HG03175 (cell line): ENCODE data around the gene WWTR1.

Source experiments
- ATAC-seq: cut with Tn5 transposase; IDR thresholded peaks from one replicate; pipeline ENCODE4 v1.9.1; 2021; ENCODE audit warnings: mild to moderate bottlenecking, moderate library complexity; ENCODE audit not compliant: unreplicated experiment

Gene WWTR1

DNA sequence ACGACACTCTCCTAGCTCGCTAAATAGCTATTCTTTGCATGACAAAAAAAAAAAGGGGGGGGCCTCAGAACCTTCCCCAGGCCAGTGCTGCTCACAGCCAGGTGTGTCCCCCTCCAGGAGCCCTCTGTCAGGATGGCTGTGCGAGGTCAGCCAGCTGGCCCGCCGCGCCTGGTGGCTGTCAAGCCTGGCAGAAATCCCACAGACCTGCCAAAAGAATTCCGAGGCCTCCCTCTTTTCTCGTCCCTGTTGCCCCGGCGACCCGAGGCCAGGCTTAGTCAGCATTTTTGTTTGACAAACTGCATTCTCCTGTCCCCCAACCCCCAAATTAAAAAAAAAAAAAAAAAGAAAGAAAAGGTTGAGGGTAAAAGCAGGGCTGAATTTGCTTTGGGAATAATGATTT is 121.4 kb downstream of the WWTR1 start:
- no peak for ATAC-seq

DNA sequence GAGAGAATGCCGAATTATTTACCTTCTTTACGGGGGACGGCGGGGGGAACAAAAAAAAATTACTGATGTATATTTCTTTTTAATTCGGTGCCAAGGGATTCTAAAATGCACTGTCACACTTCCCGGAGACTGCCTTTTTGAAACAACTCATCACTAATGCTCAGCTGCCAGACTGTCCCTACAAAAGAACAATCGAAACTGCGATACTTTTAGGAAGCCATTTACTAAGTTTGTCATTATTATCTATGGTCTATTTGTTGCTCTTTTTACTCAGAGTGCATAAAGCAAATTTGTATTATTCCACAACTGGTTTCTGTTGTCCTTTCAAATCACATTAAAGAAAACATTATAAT is 122.5 kb downstream of the WWTR1 start:
- ATAC-seq, result no peak

DNA sequence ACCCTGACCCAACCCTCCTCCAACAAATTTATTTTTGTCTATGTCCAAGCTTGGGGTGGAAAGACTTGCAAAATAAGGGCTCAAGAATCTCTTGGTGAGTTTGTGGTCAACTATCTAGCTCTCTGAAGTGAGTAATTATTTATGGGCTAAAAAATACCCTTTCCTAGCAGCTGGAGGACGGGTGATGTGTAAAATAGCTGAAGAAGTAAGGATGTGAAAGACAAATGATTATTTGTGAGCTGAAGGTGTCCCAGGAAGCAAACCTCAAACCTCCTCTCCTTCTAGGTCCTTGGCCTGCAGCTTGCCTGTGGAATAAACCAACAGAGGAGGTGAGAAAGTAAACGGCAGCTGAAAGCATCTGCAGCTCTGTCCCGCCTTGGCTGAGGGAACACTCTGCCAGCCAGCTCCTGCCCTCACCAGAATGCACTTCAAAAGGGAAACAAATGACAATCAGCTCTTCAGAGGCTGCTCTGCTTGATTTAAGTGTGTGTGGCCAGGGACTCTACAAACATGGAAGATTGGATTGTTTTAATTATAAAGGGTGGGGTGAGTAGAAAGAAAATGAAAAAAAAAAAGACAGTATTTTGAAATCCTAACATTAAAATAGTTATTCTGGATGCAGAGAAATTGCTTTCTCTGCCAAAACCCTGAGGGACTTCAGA is 123.0 kb downstream of the WWTR1 start:
- no peak for ATAC-seq

DNA sequence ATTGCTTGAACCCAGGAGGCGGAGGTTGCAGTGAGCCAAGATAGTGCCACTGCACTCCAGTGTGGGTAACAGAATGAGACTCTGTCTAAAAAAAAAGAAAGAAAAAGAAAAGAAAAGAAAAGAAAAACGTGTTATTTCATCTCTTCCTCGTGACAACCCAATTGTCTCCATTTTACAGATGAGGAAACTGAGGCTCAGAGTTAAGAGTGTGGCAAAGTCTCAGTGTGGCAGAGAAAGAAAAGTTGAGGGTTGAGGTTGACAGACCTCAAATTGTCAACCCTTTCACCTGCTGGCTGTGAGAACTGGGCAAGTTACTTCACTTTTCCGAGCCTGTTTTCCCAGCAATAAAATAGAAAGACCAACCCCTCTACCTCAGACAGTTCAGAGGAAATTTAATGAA is 123.7 kb downstream of the WWTR1 start:
- ATAC-seq, result no peak

DNA sequence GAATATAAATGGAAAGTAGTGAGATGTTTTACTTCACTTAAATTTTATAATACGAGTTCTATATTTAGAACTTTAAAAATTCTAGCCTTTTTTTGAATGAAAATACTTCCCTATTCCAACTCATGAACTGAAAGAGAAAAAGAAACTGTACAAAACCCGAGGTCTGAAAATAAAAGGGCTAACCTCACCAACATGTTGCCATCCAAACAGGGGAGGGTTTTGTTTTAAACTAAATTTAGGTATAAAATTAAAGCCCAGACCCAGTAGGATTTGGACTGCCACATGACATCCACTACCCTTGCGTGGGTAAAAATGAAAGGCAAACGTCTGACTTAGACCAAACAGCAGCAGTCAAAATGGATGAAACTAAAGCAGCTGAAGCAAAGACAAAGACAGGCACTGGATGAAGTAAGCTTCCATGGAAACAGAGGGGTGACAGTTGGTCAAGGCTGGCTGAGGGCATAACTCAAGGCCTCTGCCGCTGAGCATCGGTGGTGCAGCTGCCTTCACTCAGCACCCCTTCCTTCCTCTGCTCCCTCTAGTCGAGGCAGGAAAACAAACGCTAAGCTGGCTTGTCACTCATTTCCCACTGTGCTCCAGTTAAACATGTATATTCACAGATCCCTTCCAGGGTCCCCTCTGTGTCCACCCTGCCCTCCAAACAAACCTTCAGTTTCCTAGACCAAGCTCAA is 125.2 kb downstream of the WWTR1 start:
- peak; percentile 37 for ATAC-seq

DNA sequence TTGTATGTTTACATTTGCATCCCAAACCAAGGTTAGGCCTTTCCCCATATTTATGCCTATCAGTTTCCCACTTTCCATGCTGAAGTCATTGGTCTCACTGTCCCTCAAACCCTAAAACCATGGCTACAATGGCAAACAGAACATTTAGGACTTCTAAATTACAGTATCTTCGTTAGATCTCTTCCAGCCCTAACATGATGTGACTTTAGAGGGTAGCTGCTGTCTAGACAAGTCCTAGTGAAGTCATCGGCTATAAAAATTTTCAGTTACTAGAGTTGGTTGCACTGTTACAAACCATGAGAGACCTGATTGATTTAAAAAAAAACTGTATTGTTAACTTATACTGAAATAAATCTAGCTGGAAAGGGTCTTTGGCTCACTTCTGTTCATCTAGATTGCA is 128.7 kb downstream of the WWTR1 start:
- no peak for ATAC-seq

DNA sequence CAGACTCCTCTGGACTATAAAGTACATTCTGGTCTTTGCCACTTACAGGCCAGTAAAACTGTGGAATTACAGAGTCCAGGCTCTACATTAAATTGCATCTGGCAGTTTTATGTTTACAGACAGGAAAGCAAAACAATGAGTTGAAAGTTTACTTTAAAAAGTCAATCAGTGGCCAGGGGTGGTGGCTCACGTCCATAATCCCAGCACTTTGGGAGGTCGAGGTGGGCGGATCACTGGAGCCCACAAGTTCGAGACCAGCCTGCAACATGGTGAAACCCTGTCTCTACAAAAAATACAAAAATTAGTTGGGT is 129.5 kb downstream of the WWTR1 start:
- no peak for ATAC-seq

DNA sequence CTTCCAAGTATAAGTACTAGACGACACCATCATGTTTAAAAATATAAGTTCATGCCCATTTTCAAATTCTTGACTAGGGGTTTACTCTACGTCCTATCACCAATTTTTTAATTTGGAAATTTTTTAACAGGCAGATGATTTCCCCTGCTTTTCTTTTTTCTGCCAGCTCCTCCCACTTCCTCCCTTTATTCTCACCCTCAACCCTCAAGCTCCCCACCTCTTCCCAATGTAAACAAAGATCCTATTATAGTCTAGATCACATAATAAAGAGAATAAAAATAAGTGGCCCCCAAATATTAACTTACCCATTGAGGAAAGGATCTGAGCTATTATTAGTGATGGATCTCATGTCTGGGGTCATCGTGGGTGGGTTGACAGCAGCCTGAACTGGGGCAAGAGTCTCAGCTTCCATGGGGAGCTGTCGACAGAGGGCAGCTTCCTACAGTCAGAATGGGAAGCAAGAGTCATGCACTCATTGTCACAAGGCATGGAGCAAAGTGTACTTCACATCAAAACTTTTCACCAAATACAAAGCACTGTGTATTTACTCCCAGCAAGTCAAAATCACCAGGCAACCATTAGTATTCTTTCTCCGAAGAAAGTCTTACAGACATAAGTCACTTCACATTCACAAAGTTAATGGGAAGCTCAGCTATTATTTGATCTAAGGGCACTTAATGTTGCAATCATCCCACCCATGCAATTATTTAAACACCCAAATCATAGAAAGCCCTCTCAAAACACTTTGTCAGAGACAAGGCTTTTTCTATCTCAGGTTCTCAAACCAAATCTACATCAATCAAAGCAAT is 130.1 kb downstream of the WWTR1 start:
- ATAC-seq, result no peak

DNA sequence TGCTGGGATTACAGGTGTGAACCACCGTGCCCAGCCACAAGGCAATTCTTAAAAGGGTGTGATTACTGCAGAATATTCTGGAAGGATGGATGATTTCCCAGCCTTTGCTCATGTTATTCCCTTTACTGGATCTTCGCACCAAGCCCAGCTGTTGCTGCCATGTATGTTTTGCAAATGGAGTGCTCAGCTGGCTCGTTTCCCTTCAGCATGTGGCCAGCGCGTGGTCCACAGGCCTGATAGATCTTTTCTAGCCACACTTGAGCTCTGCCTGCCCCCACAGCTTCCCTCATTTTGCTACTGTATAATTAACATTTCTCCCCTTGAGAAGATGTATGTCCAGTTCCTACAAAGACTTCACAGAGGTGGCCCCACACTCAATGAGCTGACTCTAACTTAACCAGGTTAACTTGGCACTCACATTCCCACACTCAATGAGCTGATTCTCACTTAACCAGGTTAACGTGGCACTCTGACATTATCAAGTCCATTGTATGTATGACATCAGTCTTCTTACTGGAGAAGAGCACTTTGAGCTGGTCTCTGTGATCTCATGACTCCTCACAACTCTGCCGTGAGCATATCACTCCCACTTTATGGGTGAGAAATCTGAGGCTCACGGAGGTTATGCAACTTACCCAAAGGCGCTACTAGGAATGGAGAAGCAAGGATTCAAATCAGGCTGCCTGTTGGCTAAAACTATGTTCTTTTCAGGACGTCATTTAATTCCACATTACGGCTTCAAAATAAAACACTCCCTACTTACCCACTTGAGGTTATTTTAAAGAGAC is 134.1 kb downstream of the WWTR1 start:
- ATAC-seq, result no peak

DNA sequence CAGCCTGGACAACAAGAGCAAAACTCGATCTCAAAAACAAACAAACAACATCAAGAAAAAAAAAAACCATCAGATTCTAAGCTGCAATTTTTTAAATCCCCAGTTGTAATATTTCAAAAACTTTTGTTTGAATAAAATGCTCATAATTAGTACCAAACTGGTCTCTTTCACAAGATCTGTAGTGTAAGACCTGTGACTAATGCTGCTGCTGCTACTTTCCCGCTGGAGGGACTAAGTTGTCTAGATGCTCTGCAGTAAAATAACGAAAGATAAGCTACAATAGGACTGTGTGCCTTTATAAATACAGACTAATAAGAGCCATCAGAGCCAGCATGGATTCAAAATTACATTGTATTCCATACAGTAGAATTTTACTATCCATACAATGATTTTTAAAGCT is 137.9 kb downstream of the WWTR1 start:
- ATAC-seq, result no peak

DNA sequence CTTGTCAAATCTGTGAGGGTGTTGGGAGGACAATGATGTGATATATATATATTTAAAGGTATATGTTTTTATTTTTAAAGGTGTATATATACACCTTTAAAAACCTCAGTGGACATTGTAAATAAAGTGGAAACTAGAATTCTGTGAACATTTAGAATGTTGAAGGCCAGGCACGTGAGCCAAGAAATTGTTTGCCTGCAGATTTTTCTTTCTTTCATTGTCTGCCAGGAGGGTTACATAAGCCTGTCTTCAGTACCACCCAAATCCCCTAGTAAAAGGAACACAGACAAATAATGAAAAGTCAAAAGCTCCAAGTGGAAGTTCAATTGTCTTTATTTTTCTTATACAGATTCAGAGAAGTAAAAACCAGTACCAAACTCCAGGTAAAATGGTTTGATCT is 140.9 kb downstream of the WWTR1 start:
- no peak for ATAC-seq

DNA sequence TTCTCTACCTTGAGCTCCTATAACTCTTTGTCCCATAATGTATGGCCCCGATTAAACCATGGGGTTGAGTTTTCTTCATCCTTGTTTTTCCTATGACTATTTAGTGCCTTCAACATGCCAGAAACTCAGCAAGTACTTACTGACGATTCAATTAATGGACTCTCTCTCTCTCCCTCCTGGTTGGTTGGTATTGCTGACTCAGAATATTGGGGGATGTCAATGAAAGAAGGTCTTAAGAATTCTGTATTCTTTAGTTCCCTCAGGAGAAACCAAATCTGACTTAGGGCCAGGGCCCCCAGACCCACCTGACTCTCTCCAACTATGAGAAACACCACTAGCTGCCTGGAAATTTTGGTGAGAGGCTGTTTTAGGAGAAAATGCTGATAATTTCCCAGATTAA is 142.6 kb downstream of the WWTR1 start:
- no peak for ATAC-seq

DNA sequence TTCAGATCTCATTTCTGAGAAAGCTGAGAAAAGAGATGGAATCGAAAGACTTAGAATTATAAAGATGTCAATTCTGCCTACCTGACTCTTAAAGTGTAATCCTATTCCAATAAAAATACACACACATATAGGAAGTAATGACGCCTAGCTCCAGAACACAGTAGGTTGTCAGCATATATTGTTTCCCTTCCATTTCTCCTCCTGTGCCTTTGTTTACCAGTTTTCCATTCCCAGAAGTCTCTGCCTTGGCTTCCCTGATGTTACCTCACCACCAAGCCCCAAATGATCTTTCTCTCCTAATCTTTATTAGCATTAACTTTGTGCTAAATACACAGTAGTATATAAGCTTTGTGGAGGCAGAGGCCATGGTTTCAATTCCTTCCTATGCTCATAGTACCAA is 143.4 kb downstream of the WWTR1 start:
- no peak for ATAC-seq

DNA sequence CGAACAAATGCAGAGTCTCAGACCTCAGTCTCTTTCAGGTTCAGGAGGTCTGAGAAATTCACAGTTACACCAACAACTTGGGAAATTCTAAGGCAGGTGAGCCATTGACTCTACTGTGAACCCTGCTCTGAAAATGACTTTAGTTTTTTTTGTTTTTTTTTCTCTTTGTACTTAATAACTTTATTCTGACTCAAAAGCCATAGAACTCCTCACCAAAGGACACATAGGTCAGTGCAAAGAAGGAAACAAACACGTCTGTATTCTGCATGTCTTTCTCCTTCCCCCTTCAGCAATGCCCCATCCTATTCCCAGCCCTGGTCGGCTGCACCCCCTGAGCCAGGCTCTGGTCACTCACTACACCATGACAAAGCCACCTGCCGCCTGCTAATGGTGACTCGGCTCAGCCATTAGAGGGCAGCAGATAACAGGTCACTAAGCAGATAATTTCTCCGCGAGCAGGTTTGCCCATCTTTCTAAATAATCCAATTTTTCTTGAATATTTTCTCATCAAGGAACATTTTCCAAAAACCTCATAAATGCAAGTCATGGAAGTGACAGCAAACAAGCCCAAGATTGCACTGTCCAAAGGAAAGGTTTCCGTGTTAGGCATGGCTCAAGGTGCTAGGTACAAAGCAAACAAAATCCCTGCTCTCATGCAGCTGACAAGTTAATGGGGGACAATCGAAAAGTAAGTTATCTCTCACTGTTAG is 145.6 kb downstream of the WWTR1 start:
- peak; percentile 83 for ATAC-seq

DNA sequence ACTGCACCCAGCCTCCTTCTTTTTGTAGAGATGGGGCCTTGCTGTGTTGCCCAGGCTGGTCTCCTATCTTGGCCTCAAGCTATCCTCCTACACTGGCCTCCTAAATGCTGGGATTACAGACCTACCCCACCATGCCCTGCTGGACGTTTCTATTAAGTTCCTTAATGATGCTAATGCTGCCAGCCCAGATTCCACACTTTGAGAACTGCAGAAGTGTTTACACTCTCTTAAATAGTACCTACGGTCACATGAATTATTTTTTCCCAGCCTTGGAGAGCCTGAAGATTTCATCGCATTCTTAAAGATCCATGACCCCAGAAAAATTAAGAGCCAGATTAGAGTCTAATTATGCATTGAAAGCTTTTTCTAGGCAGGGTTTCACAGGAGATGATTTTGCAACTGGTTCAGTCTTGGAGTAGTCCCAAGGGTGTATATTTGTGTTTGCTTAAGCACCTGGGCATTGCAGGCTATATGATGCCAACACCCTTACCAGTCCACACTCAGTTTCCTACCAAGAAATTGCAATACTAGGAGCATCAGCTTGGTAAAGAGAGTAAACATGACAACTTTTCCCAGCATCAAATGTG is 146.7 kb downstream of the WWTR1 start:
- ATAC-seq, result no peak

DNA sequence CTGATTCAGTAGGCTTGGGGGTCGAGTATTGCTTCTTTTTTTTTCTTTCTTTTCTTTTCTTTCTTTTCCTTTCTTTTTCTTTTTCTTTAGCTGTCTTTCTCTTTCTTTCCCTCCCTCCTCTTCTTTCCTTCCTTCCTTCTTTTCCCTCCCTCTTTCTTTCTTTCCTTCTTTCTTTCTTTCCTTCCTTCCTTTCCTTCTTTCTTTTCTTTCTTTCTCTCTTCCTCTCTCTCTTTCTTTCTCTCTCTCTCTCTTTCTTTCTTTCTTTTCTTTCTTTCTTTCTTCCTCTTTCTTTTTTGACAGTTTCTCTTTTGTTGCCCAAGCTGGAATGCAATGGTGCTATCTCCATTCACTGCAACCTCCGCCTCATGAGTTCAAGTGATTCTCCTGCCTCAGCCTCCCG is 147.3 kb downstream of the WWTR1 start:
- no peak for ATAC-seq

DNA sequence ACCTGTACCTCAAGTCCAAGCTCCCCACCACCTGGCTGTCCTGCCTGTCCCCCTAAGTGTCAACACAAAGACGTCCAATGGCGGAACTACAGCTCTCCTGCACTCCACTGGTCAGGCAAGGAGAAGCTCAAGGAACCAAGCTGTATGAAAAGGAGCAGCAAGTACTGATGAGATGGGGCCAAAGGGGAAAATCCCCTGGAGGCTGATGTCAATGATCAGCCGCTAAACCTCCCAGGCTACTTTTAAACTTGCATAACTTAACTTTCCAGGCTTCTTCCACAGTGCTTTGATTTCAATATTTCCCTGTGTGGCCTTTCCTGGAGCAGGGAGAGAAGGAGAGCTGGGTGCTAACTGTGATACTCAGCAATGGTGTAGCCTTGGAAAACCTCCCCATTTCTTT is 148.3 kb downstream of the WWTR1 start:
- no peak for ATAC-seq

DNA sequence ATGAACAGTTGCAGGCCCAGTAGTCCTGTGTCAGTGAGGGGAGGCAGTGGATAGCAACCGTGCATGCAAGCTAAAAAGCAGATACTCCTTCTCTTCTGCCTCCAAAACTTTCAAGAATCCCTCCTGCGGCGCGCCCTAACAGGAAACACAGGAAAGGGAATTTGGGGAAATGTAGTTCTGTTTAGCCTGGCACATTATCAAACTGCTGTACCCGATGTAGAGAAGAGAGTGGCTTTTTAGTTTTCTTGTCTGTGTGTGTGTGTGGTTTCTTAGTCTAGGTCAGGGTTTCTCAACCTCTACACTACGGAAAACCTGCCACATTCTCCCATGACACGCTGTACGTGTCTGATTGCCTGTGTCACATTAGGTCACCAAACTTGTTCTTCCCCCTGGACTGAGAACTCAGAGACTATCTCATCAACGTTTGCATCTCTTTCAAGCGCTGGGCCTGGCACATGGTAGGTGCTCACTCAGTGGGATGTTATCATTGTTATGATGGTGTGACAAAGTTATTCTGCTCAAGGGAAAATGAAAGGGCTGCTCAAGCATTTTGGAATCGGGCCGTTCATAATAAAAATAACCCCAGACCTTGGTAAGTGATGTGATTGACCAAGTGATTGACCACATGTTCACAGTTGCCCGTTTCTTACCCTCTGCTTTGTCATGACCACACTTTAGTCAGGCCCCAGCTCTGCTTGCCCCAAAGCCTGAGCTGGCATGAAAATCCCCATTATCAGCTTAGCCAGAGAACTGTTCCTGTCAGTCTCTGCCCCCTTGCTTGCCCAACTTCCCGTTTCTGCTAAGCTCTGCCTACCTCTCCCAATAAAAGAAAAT is 150.1 kb downstream of the WWTR1 start:
- no peak for ATAC-seq

DNA sequence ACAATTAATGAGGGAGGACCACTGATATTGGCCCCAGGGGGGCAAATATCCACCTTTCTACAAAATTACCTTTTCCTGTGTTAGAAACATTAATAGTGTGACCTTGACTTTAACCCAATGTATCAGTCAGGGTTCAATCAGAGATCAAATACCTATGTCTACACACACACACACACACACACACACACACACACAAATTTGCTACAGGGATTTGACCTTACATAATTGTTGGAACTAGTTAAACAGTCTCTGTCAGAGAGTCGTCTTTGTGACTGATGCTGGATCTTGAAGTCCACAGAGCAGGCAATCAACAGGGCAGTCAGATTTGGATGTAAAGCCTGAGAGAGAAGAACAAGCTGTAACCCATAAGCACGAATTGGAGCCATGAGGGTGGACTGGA is 150.9 kb downstream of the WWTR1 start:
- no peak for ATAC-seq

DNA sequence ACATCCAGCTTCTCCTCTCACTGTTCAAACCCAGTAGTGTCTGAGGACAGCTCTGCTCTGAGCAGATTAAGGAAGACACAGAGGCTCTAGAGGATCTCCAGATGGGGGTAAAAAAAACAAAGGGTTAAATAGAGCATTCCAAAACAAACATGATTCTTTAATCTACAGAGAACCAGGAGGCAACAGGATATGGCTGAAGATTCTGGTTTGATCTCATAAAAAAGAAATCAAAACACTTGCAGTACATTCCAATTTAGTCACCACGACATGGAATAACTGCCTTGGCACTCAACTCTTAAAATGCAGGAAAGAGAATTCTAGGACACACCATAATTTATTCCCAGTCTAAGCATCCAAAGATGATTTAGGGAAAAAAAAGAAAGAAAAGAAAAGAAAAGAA is 151.3 kb downstream of the WWTR1 start:
- no peak for ATAC-seq
